Tibial nerve (tissue), 3 donors: Measurements from ENCODE around the gene DGKD.

Experiments
- POLR2A ChIP-seq, 2 donors: fragments of 450-650 bp; IDR thresholded peaks; one replicate each; pipeline ENCODE4 v1.6.1; 2017; ENCODE audit warnings: antibody characterized with exemption in 2 of 2, mild to moderate bottlenecking in 2 of 2, moderate library complexity in 2 of 2
- TF ChIP-seq, protein P1 (sequence below), 5 experiments: fragments of 200-600 bp in 3 of 5; fragments of 450-650 bp in 2 of 5; sonication (generic) in 3 of 5; IDR thresholded peaks; one replicate each; pipeline ENCODE4 v1.5.1; 2016 to 2019; ENCODE audit warnings: antibody characterized with exemption in 5 of 5, mild to moderate bottlenecking in 3 of 5, moderate library complexity in 2 of 5

- TF ChIP-seq, protein P1, sequence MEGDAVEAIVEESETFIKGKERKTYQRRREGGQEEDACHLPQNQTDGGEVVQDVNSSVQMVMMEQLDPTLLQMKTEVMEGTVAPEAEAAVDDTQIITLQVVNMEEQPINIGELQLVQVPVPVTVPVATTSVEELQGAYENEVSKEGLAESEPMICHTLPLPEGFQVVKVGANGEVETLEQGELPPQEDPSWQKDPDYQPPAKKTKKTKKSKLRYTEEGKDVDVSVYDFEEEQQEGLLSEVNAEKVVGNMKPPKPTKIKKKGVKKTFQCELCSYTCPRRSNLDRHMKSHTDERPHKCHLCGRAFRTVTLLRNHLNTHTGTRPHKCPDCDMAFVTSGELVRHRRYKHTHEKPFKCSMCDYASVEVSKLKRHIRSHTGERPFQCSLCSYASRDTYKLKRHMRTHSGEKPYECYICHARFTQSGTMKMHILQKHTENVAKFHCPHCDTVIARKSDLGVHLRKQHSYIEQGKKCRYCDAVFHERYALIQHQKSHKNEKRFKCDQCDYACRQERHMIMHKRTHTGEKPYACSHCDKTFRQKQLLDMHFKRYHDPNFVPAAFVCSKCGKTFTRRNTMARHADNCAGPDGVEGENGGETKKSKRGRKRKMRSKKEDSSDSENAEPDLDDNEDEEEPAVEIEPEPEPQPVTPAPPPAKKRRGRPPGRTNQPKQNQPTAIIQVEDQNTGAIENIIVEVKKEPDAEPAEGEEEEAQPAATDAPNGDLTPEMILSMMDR (IDR thresholded peaks at IDR 0.05) = no peak
- no peak for TF ChIP-seq POLR2A (IDR thresholded peaks at IDR 0.05)
Observed at GRCh38 chr2:233501198-233502076, 147.1 kb downstream of the DGKD start.
